HepG2 (cell line): ENCODE results near the gene RCAN2. TPM values are rescaled to one million over a fixed set of nuclear protein-coding genes. Genes with fewer than 3 reads are reported as not detected.

Experiments used
- CENPT ChIP-seq: sonication (generic); formaldehyde crosslinking; IDR thresholded peaks from 2 replicates; pipeline ENCODE4 v1.8.0; 2022; ENCODE audit warnings: low read depth, mild to moderate bottlenecking, moderate library complexity, missing genetic modification reagents
- CENPX ChIP-seq: sonication (generic); formaldehyde crosslinking; IDR thresholded peaks from 2 replicates; pipeline ENCODE4 v1.9.0; 2021; ENCODE audit warnings: mild to moderate bottlenecking, missing genetic modification reagents, moderate library complexity
- MED8 ChIP-seq: sonication (generic); formaldehyde crosslinking; IDR thresholded peaks from 2 replicates; pipeline ENCODE4 v1.8.1; 2023; ENCODE audit warnings: mild to moderate bottlenecking, missing genetic modification reagents; ENCODE audit not compliant: insufficient replicate concordance
- NR2F6 ChIP-seq, 2 experiments: IDR thresholded peaks; 2 replicates each; pipeline ENCODE4 v1.6.1; 2016; ENCODE audit warnings: antibody characterized with exemption in 1 of 2, mild to moderate bottlenecking in 1 of 2
- SALL1 ChIP-seq: sonication (generic); formaldehyde crosslinking; IDR thresholded peaks from 2 replicates; pipeline ENCODE4 v1.8.0; 2022; ENCODE audit warnings: mild to moderate bottlenecking, missing genetic modification reagents
- SNAI1 ChIP-seq: sonication (generic); formaldehyde crosslinking; IDR thresholded peaks from 2 replicates; pipeline ENCODE4 v1.5.0; 2020; ENCODE audit warnings: mild to moderate bottlenecking, missing genetic modification reagents, borderline replicate concordance
- STAG1 ChIP-seq: sonication (generic); formaldehyde crosslinking; IDR thresholded peaks from 2 replicates; pipeline ENCODE4 v1.4.0; 2020; ENCODE audit warnings: missing genetic modification reagents
- XRCC5 ChIP-seq: fragments of 200-400 bp; formaldehyde crosslinking; optimal IDR thresholded peaks from 2 replicates; pipeline ENCODE3; 2017; ENCODE audit warnings: mild to moderate bottlenecking, low read length
- ZBTB42 ChIP-seq: sonication (generic); formaldehyde crosslinking; IDR thresholded peaks from 2 replicates; pipeline ENCODE4 v1.5.0; 2020; ENCODE audit warnings: mild to moderate bottlenecking, missing genetic modification reagents
- ZNF891 ChIP-seq: sonication (generic); formaldehyde crosslinking; IDR thresholded peaks from 2 replicates; pipeline ENCODE4 v1.5.0; 2020; ENCODE audit warnings: mild to moderate bottlenecking, missing genetic modification reagents
- polyA plus RNA-seq, 8 experiments: library from polyadenylated mRNA; depleted of rRNA in 3 of 8; stranded (reverse) in 7 of 8; unstranded in 1 of 8; fragments of >200 nt; fragmentation: Illumina TruSeq in 4 of 8; extraction: Trizol in 4 of 8; gene quantifications; 2 replicates each; pipeline versions ENCODE4 v1.2.1 to v1.2.3, GENCODE V29; 2011 to 2016; ENCODE audit warnings: low read depth in 4 of 8, missing spikeins in 1 of 8, mixed read lengths in 1 of 8; ENCODE audit not compliant: insufficient read depth in 1 of 8
- total RNA-seq, 5 experiments: library from RNA; depleted of rRNA; stranded (reverse); fragments of >200 nt; fragmentation: Illumina TruSeq; extraction: Trizol; gene quantifications; 2 replicates each; pipeline ENCODE4 v1.2.3, GENCODE V29; 2016; ENCODE audit warnings: low read depth in 1 of 5
- TF ChIP-seq, protein P1 (sequence below): sonication (generic); formaldehyde crosslinking; IDR thresholded peaks from 2 replicates; pipeline ENCODE4 v1.5.0; 2020; ENCODE audit warnings: mild to moderate bottlenecking, missing genetic modification reagents
- TF ChIP-seq, protein P2 (sequence below): sonication (generic); formaldehyde crosslinking; IDR thresholded peaks from 2 replicates; pipeline ENCODE4 v1.4.0; 2020; ENCODE audit warnings: missing genetic modification reagents
- TF ChIP-seq, protein P3 (sequence below): sonication (generic); formaldehyde crosslinking; IDR thresholded peaks from one replicate; pipeline ENCODE4 v1.5.1; 2020; ENCODE audit warnings: mild to moderate bottlenecking, missing genetic modification reagents; ENCODE audit errors: not compliant biosample characterization
- TF ChIP-seq, protein P4 (sequence below): IDR thresholded peaks from 2 replicates; pipeline ENCODE4 v1.6.1; 2016; ENCODE audit warnings: low read depth

Gene RCAN2
- total and polyA plus RNA-seq, 2 of the 13 experiments (the other 11 are each of a cell fraction or from before 2014, with no cell fraction given), result not detected

DNA sequence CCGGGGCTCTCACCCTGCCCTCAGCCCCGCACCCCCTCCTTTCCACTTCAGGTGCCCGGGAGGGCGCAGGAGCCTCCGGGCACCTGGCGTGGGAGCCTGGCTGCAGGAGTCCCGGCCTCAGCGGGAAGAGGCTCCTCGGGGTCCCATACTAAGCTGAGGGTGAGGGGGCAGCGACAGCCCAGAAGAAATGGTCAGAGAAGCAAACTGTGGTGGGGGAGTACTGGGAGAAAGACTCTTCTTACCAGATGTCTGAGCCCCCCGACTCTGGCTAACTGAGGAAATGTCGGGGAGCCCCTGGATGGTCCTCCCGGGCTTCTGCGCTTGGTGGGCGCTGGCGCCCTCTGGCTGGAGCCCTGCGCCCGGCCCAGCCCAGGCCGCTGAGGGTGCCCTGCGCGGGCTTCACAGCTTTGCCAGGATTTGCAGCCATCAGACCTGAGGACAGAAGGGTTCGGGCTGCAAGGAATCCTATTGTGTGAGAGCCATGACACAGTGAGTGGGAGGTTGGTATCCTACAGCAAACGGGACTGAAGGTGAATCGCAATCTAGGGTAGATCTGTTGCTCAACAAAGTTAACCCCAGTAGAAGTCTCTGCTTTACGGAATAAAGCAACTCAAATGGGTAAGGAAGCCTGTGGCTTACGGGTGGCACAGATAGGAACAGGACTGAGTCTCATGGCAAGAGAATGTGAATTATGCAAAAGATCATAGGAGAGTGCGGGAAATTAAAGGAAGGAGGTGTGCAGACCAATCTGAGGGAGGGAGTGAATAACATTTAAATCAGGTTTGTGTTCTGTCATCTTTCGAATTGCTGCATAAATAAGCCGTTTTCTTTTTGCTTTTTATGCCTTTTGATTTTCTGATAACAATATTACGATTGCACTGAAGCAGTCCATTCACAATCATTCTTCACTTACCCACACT lies 639 bp upstream of the RCAN2 start (continued):
- TF ChIP-seq NR2F6 (IDR thresholded peaks at IDR 0.05) (no peak), NR2F6 (CRISPR knock-in tag; IDR thresholded peaks at IDR 0.05) (no peak), CENPT (CRISPR knock-in tag) (no peak), CENPX (no peak), SALL1 (no peak), ZNF891 (no peak), ZBTB42 (no peak), STAG1 (CRISPR knock-in tag) (peak; percentile 47), XRCC5 (peak; percentile 90), SNAI1 (no peak), MED8 (no peak)
- TF ChIP-seq, protein P1, sequence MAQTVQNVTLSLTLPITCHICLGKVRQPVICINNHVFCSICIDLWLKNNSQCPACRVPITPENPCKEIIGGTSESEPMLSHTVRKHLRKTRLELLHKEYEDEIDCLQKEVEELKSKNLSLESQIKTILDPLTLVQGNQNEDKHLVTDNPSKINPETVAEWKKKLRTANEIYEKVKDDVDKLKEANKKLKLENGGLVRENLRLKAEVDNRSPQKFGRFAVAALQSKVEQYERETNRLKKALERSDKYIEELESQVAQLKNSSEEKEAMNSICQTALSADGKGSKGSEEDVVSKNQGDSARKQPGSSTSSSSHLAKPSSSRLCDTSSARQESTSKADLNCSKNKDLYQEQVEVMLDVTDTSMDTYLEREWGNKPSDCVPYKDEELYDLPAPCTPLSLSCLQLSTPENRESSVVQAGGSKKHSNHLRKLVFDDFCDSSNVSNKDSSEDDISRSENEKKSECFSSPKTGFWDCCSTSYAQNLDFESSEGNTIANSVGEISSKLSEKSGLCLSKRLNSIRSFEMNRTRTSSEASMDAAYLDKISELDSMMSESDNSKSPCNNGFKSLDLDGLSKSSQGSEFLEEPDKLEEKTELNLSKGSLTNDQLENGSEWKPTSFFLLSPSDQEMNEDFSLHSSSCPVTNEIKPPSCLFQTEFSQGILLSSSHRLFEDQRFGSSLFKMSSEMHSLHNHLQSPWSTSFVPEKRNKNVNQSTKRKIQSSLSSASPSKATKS (CRISPR knock-in tag), result no peak
- TF ChIP-seq, protein P2, sequence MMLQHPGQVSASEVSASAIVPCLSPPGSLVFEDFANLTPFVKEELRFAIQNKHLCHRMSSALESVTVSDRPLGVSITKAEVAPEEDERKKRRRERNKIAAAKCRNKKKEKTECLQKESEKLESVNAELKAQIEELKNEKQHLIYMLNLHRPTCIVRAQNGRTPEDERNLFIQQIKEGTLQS (CRISPR knock-in tag), result no peak
- TF ChIP-seq, protein P3, sequence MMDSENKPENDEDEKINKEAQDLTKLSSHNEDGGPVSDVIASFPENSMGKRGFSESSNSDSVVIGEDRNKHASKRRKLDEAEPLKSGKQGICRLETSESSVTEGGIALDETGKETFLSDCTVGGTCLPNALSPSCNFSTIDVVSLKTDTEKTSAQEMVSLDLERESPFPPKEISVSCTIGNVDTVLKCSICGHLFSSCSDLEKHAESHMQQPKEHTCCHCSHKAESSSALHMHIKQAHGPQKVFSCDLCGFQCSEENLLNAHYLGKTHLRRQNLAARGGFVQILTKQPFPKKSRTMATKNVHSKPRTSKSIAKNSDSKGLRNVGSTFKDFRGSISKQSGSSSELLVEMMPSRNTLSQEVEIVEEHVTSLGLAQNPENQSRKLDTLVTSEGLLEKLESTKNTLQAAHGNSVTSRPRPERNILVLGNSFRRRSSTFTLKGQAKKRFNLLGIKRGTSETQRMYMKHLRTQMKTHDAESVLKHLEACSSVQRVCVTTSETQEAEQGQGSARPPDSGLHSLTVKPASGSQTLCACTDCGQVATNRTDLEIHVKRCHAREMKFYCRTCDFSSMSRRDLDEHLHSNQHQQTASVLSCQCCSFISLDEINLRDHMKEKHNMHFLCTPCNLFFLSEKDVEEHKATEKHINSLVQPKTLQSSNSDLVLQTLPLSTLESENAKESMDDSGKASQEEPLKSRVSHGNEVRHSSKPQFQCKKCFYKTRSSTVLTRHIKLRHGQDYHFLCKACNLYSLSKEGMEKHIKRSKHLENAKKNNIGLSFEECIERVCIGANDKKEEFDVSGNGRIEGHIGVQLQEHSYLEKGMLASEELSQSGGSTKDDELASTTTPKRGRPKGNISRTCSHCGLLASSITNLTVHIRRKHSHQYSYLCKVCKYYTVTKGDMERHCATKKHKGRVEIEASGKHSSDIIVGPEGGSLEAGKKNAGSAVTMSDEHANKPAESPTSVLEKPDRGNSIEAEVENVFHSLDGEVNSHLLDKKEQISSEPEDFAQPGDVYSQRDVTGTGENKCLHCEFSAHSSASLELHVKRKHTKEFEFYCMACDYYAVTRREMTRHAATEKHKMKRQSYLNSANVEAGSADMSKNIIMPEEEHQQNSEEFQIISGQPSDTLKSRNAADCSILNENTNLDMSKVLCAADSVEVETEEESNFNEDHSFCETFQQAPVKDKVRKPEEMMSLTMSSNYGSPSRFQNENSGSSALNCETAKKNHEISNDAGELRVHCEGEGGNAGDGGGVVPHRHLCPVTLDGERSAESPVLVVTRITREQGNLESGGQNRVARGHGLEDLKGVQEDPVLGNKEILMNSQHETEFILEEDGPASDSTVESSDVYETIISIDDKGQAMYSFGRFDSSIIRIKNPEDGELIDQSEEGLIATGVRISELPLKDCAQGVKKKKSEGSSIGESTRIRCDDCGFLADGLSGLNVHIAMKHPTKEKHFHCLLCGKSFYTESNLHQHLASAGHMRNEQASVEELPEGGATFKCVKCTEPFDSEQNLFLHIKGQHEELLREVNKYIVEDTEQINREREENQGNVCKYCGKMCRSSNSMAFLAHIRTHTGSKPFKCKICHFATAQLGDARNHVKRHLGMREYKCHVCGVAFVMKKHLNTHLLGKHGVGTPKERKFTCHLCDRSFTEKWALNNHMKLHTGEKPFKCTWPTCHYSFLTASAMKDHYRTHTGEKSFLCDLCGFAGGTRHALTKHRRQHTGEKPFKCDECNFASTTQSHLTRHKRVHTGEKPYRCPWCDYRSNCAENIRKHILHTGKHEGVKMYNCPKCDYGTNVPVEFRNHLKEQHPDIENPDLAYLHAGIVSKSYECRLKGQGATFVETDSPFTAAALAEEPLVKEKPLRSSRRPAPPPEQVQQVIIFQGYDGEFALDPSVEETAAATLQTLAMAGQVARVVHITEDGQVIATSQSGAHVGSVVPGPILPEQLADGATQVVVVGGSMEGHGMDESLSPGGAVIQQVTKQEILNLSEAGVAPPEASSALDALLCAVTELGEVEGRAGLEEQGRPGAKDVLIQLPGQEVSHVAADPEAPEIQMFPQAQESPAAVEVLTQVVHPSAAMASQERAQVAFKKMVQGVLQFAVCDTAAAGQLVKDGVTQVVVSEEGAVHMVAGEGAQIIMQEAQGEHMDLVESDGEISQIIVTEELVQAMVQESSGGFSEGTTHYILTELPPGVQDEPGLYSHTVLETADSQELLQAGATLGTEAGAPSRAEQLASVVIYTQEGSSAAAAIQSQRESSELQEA, result no peak
- TF ChIP-seq, protein P4, sequence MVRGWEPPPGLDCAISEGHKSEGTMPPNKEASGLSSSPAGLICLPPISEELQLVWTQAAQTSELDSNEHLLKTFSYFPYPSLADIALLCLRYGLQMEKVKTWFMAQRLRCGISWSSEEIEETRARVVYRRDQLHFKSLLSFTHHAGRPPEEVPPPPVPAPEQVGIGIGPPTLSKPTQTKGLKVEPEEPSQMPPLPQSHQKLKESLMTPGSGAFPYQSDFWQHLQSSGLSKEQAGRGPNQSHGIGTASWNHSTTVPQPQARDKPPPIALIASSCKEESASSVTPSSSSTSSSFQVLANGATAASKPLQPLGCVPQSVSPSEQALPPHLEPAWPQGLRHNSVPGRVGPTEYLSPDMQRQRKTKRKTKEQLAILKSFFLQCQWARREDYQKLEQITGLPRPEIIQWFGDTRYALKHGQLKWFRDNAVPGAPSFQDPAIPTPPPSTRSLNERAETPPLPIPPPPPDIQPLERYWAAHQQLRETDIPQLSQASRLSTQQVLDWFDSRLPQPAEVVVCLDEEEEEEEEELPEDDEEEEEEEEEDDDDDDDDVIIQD (CRISPR knock-in tag), result no peak
